Superior temporal gyrus (tissue), 1 donor: Measurements from ENCODE around the gene SETX.
A peak's percentile ranks its signal among the peaks of the same experiment; 100 is the strongest.
"Not testable (repeated sequence)": the region's sequence is repeated elsewhere in the genome, so short reads cannot be mapped to it uniquely, and the experiment has no call there.

ENCODE experiments used
- DNase-seq: peaks from one replicate; pipeline ENCODE4 v3.0.0-alpha.2; 2016; ENCODE audit errors: extremely low spot score

The SETX gene

DNA sequence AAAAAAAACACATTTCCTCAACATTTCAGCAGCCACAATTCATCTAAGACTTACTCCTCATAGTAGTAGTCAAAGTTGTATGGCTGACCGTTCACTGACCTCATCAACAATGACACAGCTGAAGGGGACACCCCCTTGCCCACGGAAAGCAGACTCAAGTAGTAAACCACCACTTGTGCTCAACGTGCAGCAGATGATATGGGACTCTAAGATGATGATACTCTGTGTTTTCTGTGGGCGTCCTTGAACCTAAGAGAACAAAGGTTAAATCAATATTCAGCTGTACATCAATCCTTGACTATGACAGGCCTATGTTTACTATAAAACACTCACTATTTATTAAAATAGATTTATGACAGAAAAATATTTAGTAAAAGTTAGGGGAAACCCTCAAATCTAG lies 71.6 kb downstream of the SETX start:
- no peak for DNase-seq

DNA sequence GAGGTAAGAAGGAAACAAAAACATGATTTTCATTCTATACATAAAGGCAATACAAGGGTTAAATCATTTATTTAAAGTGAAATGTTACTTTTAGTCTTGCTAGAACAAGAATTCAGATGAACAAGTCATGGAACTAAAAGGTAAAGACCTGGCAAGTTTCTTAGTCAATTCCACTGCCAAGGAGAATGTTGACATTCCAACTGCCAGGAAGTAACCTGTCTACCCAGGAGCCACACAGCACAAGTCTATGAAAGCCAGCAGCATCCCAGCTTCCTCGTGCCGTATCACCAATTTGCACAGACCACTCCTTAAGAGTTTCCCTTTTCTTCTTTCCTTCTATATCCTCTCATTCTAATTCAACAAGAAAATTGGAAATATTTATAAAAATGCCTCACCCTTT lies 79.9 kb downstream of the SETX start:
- DNase-seq: no peak

DNA sequence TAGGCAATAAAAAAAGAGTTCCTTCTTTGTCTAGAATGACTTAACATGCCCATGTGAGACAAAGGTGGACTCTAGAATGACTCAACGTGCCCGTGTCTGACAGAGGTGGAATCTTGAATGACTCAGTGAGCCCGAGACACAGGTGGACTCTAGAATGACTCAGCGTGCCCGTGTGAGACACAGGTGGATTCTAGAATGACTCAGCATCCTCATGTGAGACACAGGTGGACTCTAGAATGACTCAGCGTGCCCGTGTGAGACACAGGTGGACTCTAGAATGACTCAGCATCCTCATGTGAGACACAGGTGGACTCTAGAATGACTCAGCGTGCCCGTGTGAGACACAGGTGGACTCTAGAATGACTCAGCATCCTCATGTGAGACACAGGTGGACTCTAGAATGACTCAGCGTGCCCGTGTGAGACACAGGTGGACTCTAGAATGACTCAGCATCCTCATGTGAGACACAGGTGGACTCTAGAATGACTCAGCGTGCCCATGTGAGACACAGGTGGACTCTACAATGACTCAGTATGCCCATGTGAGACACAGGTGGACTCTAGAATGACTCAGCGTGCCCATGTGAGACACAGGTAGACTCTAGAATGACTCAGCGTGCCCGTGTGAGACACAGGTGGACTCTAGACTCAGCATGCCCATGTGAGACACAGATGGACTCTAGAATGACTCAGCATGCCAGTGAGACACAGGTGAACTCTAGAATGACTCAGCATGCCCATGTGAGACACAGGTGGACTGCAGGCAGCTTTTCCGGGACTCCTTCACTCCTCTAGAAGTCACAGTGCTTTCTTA lies 84.9 kb downstream of the SETX start:
- DNase-seq: not testable (repeated sequence)

DNA sequence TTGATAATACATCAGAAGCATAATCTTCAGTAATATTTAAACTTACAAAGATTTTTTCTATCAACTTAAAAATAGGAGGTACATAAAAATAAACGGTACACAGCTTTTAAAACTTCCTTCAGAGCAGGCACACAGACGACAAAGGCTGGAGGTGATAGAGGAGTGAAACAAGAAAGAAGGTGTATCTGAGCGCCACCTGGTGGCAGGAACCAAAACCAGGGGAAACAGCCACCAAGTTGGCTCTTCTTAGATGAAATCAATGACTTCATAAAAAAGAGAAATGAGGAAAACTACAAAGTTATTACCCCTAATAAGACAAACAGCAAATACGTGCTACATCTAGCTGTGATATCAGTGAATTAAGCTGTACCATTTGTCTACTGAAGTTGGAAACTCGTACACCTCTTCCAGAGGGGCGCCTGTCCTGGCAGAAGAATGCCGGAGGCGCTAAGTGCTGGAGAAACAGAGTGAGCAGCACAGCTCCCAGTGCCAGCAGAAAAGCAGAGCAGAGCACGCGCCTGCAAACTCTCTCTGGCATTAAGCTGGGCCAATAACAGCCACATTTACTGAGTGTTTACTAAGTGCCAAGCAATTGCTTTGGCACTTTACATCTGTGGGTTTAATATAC lies 85.9 kb downstream of the SETX start:
- peak; percentile 86 for DNase-seq

DNA sequence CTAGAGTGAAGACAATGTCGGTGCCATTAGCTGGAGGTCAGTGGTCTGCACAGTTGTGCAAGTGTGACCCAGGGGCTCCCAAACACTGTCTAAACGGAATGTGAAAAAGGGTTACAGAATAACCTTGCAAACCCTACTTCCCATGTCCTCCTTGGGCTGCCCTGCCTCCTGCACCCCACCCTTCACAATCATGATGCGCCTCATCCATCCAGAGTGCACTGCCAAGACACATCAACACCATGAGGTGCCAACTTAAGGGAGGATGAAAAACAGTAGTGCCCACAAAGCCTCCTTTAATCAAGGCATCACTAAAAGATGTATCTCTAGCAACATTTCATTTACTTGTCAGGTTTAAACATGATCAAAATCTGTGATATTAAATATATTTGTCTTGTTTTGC lies 87.1 kb downstream of the SETX start:
- DNase-seq: no peak

DNA sequence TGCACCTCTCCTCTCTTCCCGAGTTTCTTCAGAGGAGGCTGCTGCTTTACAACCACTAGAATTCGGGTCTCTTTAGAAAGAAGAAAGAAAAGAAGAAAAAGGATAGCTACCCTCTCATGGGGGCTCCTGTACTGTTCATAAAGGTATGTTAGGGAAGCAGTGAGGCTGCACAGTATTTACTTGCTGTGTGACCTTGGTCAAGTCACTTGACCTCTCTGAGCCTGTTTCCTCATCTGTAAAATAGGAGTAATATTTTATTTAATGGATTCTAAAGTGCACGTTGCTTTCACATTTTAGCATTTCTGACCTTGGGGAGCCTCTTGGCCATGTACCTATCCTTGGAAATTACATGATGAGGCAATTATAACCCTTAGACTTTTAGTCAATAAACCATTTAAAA lies 88.8 kb downstream of the SETX start:
- no peak for DNase-seq

DNA sequence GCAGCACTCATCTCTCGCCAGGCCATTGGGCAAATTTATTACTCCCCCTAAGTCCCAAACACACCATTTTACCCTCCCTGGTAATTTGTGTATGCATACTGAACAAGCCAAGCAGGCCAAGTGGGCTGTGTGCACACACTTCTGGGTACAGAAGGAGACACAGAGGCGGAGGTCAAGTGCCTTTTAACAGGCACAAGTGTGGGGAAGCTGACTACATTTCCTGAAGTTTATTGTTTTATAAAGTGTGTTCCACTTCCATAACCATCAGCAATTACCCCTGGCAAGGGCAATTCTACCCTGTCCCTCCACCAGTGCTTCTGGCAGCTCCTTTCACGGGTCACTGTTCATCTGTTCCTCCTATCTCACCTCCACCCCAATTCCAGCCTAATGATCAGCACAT lies 93.9 kb downstream of the SETX start:
- no peak for DNase-seq

DNA sequence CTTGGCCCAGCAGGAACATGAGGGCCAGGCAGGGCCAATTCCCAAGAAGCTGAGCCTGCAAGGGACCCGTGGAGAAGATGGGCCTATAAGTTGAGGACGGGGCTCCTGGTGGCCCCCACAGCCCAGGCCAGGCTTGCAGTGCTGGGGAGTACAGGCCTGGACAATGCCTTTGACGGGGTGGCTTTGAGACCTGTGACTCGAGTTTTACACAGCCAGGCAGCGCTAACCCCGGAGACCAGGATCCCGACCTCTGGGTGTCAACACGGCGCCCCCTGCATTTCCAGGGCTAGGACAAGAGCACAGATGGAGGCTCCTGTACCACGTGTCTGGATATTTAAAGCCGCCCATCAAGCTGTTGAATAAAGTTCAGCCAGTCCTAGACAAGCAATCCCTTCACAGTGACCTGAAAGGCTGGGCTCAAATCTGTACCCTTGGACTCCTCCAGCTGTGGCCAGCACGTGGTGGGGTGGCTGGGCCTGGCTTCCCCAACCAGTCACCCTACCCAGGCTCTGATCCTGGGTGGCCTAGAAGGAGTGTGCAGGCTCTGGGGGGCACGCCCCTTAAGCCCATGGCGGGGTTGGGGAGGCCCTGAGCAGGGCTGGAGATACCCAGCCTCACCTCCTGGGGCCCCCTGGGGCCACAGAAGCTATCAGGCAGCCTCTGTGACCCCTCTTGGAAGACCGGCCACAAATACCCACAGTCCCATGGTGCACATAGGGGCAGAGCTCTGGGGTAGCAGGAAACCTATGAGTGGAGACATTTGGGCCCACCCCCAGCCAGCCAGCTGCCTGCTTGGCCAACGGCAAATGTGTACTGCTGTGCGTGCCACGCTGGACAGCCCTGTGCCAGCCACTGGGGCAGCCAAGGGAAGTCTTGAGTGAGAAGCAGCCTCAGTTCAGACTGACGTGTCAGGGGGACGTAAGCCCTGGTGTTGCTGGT lies 104.2 kb downstream of the SETX start:
- no peak for DNase-seq

DNA sequence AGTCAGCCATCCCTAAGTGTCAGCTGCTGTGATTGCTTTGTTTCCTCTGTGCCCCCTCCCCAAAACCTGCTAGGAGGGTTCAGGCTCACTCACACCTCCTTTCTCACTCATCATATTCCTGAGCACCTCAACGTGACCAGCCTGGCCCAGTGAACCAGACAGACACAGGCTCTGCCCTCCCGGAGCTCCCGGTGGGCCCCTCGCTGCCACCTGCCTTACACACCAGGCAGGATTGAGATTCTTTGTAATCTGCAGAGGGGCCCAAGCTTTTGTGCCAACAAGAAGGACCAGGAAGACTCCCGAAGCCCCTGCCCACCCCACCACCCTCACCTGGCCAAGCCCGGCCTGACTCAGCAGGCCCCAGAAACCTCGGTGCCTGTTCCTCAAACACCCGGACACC lies 105.1 kb downstream of the SETX start:
- DNase-seq: no peak

DNA sequence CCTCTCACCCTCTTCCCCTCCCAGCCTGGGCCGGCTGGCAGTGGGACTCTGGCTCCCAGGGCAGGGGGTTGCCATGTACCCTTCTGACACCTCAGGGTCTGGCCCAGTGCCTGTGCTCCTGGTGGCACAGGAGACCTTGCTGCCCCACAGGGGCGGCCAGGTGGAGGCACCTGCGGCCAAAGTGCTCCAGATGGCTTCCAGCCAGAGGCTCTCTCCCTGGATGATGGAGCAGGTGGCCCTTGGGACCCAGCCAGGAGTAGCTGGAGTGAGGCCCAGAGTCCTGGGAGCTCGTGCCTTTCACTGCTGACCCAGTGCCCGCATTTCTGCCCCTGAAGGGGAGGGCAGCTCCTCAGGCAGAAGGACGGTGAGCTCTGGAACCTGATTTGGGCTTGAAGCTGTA lies 105.7 kb downstream of the SETX start:
- DNase-seq: no peak

DNA sequence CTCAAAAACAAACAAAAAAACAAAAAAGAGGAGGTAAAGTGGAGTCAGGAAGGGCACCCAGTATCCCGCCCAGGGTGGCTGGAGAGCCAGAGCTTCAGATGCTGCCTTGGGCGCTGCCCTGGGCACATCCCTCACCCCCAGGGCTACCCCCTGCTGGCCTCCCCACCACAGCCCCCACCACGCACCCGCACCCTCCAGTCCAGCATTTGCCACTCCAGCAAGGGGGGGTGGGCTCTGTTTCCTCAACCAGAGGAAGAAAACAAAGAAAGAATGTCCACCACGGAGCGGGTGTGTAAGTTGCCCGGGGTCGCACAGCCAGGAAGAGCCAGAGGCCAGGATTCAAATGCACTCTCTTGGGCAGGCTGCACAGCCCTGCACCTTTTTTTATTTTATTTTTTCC lies 106.8 kb downstream of the SETX start:
- DNase-seq: no peak

DNA sequence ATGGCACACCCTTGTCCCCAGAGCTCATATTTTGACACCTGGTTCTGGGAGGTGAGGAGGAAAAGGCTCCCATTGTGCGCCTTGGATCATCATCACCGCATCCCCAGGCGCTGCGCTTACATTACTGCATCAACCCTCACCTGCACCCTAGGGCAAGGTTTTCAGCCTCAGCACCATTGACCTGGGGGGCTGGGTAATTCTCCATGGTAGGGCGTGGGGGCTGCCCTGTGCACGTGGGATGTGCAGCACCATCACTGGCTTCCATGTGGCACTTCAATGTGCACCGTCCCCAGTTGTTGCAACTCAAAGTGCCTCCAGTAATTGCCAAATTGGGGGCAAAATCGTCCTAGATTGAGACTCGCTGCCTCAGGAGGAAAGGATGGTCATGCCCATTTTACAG lies 109.3 kb downstream of the SETX start:
- no peak for DNase-seq

DNA sequence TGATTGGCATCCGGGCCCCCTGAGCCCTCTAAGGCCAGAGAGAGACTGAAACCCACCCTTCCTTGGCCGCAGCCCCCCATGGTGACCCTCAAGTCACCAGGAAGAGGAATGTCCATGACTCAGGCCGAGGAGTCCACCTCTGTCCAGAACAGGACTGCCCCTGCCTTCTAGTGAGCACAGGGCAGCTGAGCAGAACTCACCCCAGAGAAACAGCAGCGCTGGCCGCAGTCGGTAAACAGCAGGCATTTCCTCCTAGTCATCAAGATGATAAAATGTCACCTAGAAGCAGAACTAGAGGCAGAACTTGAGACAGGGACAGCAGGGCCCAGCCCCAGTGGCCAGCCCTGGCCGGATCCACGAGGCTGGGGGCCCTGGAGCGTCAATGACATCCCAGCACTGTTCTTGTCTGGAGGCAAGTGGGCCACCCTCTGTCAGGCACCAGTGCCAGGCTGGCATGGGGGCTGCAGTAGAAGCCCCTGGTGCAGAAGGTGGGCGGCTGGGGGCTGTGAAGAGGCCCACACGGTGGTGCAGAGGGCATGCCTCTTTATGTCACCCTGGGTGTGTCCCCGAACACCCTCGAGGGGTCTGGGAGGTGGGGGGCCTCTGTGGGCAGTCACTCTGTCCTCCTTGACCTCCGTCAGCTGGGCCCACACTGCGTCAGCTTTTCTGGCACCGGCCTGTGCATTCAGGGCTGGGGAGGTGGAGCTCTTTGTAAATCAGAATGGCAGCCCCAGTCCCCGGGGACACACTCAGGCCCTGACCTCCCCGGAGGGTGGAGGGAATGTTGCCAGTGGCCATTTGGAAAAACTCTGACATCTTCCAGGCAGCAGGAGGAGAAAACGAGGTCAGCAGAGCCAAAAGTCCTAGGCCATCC lies 110.0 kb downstream of the SETX start:
- DNase-seq: no peak

DNA sequence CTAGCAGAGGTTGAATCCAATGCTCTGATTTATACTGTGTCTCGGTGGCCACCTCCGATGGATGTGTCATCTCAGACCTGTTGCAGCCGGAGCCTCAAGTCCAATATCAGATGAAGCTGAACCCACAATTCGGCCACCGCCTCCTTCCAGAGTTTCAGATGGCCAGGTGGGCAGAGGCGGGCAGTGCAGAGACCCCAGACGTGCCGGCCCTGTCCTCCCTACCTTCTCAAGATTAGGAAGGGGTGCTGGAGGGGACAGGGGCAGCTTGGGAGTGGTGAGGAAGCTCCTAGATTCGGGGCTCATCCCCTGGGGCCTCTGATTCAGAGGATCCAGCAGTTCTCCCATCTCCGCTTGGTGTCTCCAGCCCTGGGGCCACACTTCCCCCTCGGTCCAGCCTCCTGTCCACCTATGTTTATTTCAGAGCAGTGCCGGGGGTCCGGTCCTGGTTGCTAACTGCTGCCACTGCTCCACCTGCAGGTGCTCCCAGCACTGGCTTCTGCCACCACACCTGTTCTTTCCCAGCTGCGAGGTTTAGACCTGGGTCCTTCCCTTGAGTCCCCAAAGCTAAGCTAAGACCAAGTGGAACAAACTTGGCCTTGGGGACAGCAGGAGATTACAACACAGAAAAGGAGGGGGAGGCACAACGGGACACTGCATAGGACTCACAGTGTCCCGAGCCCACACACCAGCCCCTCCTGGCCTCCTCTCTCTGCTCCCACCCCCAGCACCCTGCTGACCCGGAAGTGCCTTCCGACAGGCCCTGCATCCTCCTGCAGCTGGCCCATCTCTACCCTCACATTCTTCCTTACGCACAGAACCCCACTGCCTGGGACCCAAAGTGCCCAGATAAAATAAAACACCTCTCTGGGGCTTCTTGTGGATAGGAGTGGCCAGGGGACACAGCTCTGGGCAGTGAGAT lies 111.4 kb downstream of the SETX start:
- no peak for DNase-seq

DNA sequence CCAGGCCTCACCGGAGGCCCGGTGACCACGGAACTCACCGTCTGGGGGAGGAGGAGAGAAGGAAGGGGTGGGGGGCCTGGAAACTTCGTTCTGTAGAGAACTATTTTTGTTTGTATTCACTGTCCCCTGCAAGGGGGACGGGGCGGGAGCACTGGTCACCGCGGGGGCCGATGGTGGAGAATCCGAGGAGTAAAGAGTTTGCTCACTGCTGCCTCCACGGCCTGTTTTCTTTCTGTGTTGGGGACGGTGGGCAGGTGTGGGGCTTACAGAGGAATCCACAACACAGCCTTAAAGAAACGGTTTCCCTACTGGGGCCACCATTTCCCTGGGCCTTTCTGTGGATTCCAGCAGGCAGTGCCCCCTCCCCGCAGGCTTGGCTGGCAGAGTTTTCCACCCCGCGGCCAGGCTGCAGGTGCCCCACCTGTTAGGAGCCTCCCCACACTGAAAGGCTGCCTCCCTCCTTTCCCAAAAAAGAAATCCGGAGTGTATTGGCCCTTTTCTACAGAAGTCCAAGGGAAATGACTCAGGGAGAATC lies 112.1 kb downstream of the SETX start:
- DNase-seq: no peak

DNA sequence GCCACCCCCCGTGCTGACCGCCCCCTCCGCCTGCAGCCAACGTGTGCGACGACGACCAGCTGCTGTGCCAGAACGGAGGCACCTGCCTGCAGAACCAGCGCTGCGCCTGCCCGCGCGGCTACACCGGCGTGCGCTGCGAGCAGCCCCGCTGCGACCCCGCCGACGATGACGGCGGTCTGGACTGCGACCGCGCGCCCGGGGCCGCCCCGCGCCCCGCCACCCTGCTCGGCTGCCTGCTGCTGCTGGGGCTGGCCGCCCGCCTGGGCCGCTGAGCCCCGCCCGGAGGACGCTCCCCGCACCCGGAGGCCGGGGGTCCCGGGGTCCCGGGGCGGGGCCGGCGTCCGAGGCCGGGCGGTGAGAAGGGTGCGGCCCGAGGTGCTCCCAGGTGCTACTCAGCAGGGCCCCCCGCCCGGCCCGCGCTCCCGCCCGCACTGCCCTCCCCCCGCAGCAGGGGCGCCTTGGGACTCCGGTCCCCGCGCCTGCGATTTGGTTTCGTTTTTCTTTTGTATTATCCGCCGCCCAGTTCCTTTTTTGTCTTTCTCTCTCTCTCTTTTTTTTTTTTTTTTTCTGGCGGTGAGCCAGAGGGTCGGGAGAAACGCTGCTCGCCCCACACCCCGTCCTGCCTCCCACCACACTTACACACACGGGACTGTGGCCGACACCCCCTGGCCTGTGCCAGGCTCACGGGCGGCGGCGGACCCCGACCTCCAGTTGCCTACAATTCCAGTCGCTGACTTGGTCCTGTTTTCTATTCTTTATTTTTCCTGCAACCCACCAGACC lies 112.8 kb downstream of the SETX start:
- no peak for DNase-seq

DNA sequence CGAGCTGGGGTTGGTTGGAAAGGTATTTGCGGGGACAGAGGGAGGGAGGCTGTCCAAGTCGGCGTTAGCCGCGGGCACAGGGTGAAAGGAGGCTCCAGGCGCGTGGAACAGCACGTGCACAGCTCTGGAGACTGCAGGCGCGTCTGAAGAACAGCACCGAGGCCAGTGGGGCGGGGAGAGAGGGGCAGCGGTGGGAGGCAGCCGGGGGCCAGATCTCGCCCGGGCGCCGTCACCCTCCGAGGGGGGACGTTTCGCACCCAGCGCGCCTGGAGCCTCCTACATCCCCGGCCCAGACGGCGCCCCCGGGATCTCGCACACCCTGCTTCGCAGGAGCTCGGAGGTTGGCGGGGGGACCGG lies 113.3 kb downstream of the SETX start:
- no peak for DNase-seq

DNA sequence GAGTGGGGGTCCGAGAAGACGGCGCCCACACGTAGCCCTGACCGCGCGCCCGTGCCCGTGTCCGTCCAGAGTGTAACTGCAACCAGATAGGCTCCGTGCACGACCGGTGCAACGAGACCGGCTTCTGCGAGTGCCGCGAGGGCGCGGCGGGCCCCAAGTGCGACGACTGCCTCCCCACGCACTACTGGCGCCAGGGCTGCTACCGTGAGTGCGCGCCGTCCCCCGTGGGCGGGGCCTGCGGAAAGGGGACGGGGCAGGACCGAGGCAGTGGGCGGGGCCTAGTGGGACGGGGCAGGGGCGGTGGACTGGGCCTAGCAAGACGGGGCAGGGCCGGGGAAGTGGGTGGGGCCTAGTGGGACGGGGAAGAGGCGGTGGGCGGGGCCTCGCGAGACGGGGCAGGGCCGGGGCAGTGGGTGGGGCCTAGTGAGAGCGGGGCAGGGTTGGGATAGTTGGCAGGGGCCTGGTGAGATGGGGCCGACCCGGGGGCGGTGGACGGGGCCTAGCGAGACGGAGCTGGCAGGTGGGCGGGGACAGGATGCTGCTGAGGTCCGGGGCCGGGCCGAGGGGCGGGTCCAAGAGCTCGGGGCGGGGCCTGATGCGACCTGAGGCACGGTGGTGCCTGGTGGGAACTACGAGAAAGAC lies 113.8 kb downstream of the SETX start:
- peak; percentile 73 for DNase-seq
